GM18508 (cell line): ENCODE results near the gene ANKS1B.

Experiments used
- ATAC-seq: cut with Tn5 transposase; IDR thresholded peaks from one replicate; pipeline ENCODE4 v1.9.1; 2021; ENCODE audit warnings: moderate number of reproducible peaks; ENCODE audit not compliant: insufficient read depth, unreplicated experiment

Gene ANKS1B

GRCh38 chr12:99111600-99111999 lies 873.1 kb downstream of the ANKS1B start:
- no peak for ATAC-seq

DNA sequence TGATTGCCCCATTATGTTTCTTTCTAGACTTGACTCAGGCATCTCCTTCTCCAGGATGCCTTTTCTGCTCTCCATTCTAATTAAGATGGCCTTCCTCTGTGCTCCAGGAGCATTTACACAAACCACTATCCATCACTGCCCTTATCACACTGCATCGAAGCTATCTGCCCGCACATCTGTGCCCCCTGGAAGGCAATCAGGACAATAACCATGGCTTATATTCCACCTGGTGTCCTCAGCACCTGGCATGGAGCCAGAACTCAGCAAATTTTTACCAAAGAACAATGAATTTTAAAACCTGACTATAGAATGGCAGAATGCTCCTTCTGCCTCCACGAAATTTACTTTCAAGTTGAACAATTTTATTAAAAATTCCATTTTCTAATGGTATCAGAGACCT lies 873.9 kb downstream of the ANKS1B start:
- ATAC-seq = no peak

DNA sequence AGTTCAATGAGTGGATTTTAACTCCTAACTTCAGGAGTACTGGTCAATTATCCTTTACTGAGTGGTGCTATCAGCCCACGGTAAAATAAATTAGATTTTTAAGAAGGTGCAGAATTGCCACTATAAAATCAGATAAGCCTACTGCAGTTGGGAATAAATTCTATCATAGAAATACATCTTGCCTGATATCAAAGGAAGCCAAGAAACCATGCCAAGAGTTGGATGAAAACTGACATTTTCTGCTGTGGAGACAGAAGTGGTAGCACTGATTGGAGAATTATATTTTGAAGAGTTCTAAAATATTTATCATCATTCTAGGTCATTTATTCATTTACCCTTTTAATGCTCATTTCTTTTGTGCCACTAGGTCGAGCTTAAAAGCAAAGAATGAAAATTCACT lies 874.5 kb downstream of the ANKS1B start:
- no peak for ATAC-seq

GRCh38 chr12:99108924-99109323 lies 875.8 kb downstream of the ANKS1B start:
- no peak for ATAC-seq

GRCh38 chr12:99099786-99100185 lies 885.0 kb downstream of the ANKS1B start:
- ATAC-seq = no peak

DNA sequence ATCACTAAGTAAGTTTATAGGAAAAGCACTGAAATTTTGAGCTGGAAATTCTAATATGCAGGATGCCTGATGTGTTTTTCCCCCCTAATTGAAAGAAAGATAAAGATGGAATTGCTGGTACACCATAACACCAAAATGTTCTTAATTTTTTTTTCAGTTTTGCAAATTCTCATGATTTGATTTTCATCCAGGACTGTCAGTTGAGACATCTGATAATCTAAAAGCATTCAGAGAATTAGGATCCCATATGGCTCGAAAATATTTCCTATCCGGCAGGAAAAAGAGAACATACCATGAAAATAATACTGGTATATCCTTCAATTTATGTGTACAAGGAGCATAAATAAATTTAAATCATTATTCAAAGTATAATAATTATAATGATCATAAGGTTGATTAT lies 887.6 kb downstream of the ANKS1B start:
- ATAC-seq = no peak

- no peak for ATAC-seq
Observed at GRCh38 chr12:99093166-99093565, 891.6 kb downstream of the ANKS1B start.

- no peak for ATAC-seq
Observed at GRCh38 chr12:99092100-99092851, 892.5 kb downstream of the ANKS1B start.

DNA sequence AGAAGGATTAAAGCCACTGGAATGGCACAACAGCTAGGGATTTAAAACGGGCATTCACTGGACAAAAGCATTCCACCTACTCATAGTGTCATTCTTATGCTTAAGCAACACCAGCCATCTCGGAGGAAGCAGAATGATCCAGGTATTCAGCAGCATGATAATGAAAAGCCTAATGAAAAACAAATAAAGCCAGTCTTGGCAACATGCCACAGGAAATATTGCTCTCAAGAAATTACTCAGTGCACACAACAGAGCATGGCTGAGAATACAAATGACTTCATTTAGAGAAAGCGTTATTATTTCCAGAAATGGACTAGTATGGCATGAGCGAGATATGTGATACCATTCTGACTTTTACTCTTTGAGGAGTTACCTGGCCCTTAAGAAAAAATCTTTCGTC lies 897.5 kb downstream of the ANKS1B start:
- no peak for ATAC-seq

DNA sequence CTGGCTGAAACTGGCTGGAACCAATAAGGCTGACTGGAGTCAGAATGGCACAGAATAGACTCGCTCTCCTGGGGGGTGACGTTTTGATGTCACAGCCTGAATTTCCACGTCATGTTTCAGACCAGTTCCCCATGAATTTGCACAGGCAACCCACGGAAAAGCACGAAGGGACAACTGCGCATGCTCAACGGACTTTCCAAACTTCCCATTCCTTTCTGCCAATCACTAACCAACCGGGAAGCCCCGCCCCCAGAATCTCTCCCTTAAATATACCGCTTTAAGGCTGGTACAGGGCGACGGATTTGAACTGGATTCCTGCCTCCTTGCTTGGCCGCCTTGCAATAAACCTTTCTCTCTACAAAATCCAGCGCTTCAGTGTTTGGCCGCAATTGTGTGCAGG lies 904.9 kb downstream of the ANKS1B start:
- no peak for ATAC-seq

DNA sequence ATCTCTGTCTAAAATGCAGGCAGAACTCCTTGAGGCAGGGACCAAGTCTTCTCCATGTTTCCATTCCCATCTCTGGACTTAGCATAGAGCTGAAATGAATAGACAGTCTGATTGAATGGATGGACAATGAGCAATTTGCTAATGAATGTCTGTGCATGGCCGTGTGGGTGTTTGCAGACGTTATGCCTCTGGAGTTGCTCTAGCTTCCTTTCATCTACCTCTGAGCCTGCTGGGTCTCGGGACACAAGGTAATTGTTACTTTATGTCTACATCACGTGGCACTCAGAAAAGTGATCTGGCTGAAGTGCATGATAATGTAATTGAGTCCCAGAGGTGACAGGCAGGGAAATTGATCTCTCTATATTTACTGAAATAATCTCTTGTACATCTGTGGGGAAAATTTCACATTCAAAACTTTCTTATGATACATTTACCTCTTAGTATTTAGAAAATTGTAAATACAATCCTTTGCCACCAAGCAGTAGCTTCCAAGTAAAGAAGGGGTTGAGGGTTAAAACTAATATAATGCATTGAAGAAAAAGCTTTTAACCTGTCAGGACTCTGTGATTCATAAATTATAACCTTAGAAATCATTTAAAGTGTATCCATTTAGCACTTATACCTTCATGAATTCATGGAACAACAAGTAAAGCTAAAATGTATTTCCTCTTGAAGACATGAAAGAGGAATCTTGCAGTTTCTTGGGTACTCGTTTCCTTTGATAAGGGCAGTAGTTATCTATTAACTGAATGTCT lies 915.6 kb downstream of the ANKS1B start:
- ATAC-seq = no peak

DNA sequence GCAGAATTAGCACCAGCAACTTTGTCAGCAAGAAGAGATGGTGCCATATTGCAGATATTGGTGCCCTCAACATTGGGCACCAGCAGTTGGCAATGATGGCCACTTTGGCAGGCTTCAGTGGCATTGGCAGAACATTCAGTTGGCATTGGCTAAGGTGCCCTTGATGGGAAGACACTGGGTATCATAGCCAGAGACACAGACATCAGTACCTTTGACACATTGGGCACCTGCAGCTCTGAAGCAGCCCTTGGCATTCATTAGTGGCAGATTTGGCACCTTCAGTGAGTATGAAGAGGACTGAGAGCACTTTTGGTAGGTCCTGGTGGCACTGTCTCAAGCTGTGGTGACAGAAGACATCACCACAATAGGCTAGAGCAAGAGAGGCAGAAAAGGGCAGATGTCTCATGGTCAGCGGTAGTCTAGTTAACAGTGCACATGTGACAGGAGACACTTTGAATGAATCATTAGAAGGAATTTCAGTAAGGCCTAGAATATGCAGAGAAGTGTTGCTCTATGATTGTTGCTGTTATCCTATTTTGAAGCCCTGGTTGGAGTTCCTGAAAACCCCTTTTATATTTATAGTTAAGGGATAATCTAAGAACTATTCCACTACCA lies 917.5 kb downstream of the ANKS1B start:
- no peak for ATAC-seq

DNA sequence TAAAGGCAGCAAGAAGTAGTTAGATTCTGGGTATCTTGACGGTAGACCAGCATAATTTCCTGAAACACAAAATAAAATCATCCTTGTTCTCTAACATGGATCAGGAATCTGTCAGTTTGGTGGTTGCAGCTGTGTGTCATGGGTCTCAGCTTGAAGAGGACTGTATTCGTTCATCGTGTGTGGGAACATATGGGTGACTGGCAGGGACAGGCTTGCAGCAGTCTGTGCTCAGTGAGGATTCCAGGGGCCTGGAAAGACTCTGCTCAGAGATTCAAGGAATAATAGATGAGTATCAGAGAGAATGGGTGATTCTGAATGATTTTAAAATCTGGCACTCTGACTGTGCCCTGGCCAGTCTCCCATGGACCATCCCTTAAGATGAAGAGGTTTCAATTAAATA lies 918.0 kb downstream of the ANKS1B start:
- no peak for ATAC-seq

GRCh38 chr12:99063182-99063581 lies 921.6 kb downstream of the ANKS1B start:
- ATAC-seq = no peak

GRCh38 chr12:99059824-99060511 lies 924.8 kb downstream of the ANKS1B start:
- ATAC-seq = no peak

DNA sequence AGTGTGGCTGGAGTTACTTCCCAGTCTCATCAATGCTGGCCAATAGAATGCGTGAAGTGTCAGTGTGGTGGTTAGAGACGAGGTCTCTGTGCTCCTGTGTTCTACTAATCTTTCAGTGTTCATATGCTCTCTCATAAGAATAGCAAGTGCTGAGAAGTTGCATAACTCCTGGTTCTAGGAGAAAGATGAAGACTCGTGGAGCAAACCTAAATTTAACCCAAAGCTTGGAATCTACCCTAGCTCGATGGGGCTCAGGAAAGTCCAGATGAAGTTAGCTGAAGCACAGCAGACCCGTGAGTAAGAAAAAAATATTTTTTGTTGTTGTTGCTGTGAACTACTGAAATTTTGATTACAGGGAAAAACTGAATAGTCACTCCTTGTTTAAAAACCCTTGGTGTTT lies 927.1 kb downstream of the ANKS1B start:
- no peak for ATAC-seq

DNA sequence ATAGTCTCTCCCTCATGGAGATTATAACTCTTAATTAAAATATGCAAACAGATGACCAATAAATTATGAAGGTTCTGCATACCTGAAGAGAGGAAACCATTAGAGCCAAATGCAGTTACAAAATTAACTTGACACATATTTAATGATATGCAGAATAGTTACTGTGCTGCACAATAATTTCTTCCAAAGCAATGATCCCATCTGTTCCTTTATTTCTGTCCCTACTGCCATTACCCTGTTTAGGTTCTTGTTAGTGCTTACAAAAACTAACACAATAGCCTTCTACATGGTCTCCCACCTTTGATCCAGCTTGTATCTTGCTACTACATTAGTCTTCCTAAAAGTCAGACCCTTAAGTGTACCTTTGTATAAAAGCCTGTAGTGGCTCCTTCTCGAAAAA lies 928.5 kb downstream of the ANKS1B start:
- no peak for ATAC-seq

- no peak for ATAC-seq
Observed at GRCh38 chr12:99055299-99055698, 929.4 kb downstream of the ANKS1B start.

DNA sequence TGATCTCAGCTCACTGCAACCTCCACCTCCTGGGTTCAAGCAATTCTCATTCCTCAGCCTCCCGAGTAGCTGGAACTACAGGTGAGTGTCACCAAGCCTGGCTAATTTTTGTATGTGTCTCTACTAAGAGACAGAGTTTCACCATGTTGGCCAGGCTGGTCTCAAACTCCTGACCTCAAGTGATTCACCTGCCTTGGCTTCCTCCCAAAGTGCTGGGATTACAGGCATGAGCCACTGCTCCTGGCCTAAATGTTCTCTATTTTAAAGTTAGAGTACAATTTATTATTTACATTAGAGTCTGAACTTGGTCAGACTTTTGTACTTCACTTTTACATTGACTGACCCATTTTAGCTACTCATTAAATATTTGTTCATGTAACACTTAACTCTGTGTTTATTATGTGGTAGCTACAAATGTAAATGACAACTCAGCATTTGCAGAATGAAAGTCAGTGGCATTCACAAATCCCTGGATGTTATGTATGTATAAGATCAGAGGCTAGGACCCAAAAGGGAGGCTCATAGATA lies 930.1 kb downstream of the ANKS1B start:
- ATAC-seq = no peak

DNA sequence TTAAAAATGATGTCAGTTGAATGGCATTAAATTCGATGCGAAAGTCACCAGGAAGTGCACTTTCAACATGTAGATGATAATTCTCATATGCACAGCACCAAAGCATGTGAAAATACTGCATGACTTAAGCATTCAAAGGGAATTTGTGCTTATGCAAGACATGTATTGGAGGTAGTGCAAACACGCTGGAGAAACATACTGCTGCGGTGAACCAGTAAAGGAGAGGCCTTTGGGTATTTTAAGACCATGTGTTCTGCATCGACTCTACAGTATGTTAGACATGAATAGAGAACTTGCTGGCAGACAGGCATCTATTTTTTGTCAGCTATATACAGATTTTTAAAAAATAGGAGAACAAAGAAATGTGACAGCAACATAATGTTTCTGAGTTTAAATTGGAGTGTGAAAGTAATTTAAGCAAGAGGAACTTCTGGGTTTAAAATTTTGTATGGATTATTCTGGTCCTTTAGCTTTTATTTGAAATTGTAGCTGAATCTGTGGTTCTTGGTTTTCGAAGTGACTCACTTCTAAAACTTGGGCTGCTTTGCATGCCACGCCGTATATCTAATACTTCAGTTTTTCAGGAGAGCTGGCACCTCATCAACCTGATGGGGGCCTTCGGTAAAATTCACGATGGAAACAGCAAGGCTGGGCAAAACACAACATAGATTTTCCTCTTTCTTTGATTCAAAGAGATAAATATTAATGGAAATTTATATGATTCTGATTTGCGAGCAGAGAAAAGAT lies 930.9 kb downstream of the ANKS1B start:
- no peak for ATAC-seq
